Activated T-cell treated with anti-CD3 and anti-CD28 coated beads for 4 hours (primary cell): Measurements from ENCODE around the gene PROM1.

ENCODE experiments used
- DNase-seq: peaks from one replicate; pipeline ENCODE4 v3.0.0-alpha.2; 2020

Gene PROM1

GRCh38 chr4:16023776-16024408, 59.9 kb downstream of the PROM1 start:
- DNase-seq: no peak

- DNase-seq: no peak
Measured at GRCh38 chr4:16021804-16022560, 61.8 kb downstream of the PROM1 start.

GRCh38 chr4:16019649-16020048, 64.2 kb downstream of the PROM1 start:
- no peak for DNase-seq

GRCh38 chr4:16018841-16019240, 65.0 kb downstream of the PROM1 start:
- DNase-seq: no peak

GRCh38 chr4:16018061-16018676, 65.7 kb downstream of the PROM1 start:
- no peak for DNase-seq

- no peak for DNase-seq
Measured at GRCh38 chr4:16016536-16016935, 67.3 kb downstream of the PROM1 start.

- no peak for DNase-seq
Measured at GRCh38 chr4:16011173-16011572, 72.7 kb downstream of the PROM1 start.

GRCh38 chr4:16009153-16009552, 74.7 kb downstream of the PROM1 start:
- no peak for DNase-seq

GRCh38 chr4:16007471-16008095, 76.2 kb downstream of the PROM1 start:
- no peak for DNase-seq

GRCh38 chr4:16006771-16007446, 76.9 kb downstream of the PROM1 start:
- no peak for DNase-seq

GRCh38 chr4:16005676-16006075, 78.1 kb downstream of the PROM1 start:
- no peak for DNase-seq

- peak; percentile 15 for DNase-seq
Measured at GRCh38 chr4:16001484-16001858, 82.4 kb downstream of the PROM1 start.

GRCh38 chr4:16000708-16001483, 82.9 kb downstream of the PROM1 start:
- DNase-seq: no peak

- DNase-seq: no peak
Measured at GRCh38 chr4:15996773-15997172, 87.0 kb downstream of the PROM1 start.

GRCh38 chr4:15995826-15996225, 88.0 kb downstream of the PROM1 start:
- DNase-seq: no peak

- DNase-seq: no peak
Measured at GRCh38 chr4:15992167-15992485, 91.7 kb downstream of the PROM1 start.

- DNase-seq: no peak
Measured at GRCh38 chr4:15990570-15991285, 93.1 kb downstream of the PROM1 start.

- DNase-seq: no peak
Measured at GRCh38 chr4:15989424-15989823, 94.4 kb downstream of the PROM1 start.

- no peak for DNase-seq
Measured at GRCh38 chr4:15988222-15988621, 95.6 kb downstream of the PROM1 start.

- DNase-seq: no peak
Measured at GRCh38 chr4:15986907-15987306, 96.9 kb downstream of the PROM1 start.

- no peak for DNase-seq
Measured at GRCh38 chr4:15983610-15984009, 100.2 kb downstream of the PROM1 start.
